ENCODE data around the gene PPIG.
A peak's percentile ranks its signal among the peaks of the same experiment; 100 is the strongest.
"Not testable (repeated sequence)": the region's sequence is repeated elsewhere in the genome, so short reads cannot be mapped to it uniquely, and the experiment has no call there.

PPIG gene

DNA sequence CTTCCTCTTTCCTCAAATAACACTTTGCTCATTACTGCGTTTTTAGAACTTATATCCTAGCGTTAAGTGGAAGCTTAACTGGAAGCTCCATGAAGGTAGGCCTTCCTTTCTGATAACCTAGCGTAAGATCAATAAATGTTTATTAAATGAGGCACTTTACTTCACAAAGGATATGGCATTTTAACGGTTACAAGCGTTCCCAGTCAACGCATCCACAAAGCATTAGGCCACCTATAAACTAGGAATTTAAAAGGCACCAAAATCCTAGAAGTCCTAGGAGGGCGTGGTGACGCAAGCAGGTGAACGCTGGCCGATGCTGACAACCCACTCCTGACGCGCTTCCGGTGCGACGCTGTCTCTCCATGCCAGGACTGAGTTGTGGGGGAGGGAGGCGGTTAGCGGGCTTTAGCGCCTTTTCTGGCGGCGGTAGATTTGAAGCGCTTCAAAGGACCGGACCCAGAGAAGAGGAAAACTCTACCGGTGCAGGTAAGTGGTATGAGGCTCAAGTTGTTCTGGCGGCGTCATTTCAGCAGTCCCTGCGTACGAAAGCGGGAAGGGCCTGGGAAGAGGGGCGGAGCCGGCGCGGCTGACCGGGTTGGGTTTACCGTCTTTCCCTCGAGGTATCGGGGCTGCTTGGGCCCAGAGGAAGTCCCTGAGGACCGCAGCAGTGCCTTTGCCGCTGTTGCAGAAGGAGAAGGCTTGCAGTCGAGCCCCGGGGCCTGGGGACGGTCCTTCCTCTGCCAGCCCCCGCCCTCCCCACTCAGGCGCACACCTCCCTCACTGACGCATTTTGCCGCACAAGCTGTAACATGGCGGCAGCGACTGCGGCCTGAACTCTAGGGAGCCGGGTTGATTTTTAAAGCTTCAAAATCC lies at the start of gene PPIG:
Gene PPIG, plus strand, starts transcription at position 347 of the 873 bp plus-strand sequence. CDS start 19,691 bp downstream, outside the sequence.
- peak; percentile 48 to 93 (median 85) for DNase-seq

DNA sequence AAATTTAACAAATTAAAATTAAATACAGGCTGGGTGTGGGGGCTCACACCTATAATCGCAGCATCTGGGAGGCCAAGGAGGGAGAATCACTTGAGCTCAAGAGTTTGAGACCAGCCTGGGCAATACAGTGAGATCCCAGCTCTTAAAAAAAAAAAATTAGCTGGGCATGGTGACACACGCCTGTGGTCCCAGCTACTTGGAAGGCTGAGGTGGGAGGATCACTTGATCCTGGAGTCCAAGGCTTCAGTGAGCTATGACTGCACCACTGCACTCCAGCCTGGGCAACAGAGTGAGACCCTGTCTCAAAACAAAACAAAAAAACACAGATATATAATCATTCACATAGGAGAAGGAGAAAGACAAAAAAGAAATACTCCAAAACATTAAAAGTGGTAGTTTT lies 44.7 kb upstream of the PPIG start:
- not testable (repeated sequence) for DNase-seq

DNA sequence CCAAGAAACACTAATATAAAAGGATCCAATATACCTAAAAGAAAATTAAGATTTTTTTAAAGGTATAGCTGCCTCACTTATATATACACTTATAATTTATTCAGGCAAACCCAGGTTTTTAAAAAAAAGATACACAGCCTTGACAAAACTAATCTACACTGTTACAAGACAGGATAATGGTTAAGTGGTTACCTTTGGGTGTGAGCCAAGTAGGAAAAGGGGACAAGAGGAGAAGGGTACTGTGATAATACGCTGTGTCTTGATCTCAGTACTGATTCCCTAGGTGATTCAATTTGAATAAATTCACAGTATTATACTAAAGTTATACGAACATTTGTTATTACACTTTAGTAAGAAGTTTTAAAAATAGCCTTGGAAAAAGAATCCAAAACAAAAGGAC lies 44.0 kb upstream of the PPIG start:
- DNase-seq, result no peak

DNA sequence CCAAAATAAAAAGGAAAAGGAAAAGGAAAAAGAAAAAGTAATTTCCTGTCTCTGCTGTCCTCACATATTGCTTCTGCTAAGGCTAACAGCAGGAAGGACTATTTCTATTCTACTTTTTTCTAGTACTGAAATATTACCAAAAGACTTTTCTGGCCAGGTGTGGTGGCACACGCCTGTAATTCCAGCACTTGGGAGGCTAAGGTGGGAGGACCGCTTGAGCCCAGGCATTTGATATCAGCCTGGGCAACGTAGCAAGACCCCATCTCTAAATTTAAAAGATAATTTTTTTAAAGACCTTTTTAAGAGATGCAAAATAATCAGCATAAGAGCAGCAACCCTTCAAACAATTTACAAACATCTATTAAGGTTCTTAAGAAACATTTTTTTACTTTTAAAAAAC lies 41.7 kb upstream of the PPIG start:
- no peak for DNase-seq

DNA sequence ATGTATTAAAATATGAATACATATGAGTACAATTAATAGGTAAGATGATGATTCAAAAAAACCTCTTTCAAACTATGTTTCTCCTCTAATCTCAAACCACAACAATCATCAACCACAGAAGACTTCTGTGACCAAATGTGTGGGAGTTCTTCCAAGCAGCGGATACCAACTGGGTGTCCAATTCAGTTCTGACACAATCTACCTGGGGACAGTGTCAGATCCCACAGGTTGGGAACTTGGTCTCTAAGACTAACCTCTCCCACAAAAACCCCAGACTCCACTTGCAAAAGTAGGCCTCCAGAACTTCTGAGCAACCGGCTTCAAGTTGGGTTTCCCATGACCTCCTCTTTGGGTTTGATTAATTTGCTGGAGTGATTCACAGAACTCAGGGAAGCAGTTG lies 37.4 kb upstream of the PPIG start:
- no peak for DNase-seq

DNA sequence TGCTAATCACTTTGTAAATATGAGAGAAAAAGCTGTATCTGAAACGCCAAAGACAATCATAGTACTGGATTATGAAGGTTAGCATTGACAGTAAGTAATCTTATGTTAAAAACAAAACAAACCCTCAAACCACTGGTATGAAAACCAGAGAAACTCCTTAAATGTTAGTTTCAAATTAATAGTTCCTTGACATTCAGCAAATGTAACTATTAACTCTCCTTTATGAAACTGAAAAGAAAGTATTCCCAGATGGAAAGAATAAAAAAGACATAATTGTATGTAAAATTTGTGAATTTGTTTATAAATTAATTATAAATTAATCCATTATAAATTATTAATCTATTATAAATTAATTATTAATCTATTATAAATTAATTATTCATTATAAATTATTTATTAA lies 22.8 kb upstream of the PPIG start:
- DNase-seq, result no peak

DNA sequence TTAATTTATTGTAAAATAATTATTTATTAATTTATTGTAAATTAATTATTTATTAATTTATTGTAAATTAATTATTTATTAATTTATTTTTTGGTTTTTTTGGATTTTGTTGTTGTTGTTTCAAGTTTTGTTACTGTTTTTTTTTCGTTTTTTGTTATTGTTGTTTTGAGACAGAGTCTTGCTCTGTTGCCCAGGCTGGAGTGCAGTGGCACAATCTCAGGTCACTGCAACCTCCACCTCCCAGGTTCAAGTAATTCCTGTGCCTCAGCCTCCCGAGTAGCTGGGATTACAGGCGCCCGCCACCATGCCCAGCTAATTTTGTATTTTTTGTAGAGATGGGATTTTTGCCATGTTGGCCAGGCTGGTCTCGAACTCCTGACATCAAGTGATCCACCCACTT lies 22.1 kb upstream of the PPIG start:
- not testable (repeated sequence) for DNase-seq

DNA sequence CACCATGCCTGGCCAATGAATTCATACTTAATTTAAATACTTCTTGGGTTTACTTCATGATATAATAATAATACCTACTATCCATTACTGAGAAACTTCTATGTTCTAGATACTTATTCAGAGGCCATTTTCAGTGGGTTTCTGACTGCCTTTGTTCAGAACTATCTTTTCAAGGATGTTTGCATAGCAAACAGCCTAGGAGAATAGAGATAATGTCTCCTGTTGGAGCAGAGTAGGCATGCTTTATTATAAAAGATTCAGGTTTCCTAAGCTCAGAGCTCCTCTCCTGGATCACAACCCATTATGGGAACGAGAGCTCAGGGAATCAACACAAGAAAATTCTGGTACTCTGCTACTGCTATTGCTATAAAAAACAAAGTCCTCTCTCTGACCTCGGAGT lies 21.6 kb upstream of the PPIG start:
- no peak for DNase-seq

DNA sequence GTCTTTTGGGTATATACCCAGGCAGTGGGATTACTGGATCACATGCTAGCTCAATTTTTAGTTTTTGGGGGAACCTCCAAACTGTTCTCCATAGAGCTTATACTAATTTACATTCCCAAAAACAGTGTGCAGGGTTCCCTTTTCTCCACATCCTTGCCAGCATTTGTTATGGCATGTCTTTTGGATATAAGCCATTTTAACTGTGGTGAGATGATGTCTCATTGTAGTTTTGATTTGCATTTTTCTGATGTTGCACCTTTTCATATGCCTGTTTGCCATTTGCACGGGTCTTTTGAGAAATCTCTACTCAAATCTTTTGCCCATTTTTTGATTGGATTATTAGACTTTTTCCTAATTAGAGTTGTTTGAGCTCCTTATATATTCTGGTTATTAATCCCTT lies 18.5 kb upstream of the PPIG start:
- DNase-seq, result no peak

DNA sequence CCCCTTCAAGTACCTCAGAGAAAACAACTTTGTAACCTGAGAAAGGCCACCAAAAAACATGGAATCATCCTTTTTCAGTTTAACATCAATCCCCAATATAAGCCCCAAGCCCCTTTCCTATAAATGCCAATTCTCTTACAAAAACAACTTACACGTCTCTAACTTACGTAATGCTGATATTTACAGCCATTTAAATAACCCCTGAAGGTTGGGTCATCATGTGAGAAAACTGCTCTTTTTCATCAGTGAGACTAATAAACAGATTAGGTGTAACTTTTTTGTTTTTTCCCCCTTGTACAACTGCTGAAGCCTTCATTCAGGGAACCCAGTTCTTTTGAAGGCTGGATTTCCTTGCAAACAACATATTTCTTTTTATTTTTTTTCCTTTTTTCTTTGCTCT lies 14.2 kb upstream of the PPIG start:
- no peak for DNase-seq

DNA sequence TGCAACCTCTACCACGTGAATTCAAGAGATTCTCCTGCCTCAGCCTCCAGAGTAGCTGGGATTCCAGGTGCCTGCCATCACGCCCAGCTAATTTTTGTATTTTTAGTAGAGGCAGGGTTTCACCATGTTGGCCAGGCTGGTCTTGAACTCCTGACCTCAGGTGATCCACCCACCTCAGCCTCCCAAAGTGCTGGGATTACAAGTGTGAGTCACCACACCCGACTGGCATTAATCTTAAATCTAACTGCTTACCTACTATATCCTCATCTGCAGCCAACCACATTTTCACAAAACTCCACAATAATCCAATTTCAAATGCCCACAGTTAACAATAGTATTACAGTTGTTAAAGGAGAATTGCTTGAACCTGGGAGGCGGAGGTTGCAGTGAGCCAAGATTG lies 13.4 kb upstream of the PPIG start:
- not testable (repeated sequence) for DNase-seq

DNA sequence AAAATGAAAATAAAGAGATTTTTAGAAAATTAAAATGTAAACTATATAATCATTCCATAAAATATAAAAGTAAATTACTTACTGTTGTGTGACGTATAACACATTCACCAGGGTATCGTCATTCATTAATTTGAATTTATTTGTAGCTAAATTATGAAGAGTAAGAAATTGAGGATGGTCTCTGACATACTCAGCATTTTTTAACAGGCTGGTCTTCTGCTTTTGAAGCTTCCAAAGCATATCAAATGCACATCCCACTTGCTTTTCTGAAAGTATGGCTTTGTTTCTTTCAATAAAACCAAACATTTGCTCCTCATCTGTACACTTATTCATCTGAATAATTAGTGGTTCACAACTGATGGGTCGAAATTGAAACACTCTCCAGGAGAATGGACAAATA lies 12.6 kb upstream of the PPIG start:
- DNase-seq, result no peak

DNA sequence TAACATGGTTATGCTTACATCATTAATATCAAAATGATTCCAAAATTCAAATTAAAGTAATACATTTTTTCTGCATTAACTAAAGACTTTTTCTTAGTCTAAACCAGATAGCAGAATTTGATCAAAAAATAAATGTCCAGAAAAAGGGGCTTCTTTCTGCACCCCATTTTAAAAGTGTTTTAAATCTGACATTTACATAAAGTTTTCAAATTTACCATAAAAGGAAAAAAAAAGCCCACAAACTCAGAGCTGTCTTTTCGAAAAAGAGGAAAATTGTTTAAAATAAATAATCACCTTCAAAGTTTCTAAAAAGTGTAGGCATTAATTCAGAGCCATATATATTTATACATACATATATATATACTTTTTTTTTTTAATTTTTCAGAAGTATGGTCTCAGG lies 12.0 kb upstream of the PPIG start:
- no peak for DNase-seq

DNA sequence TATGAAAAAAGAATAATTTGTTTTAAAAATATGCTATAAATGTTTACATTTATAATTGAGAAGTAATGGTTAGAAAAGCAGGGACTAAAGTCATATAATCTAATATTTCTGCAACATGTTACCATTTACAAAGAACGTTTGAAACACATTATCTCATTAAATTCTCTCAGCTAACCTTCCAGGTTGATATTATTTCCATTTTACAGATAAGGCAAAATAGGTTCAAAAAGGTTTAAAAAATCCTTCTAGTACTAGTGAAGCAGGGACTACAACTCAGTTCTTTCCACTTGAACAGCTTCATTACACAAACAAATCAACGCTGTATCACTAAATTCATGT lies 11.4 kb upstream of the PPIG start:
- DNase-seq, result no peak

DNA sequence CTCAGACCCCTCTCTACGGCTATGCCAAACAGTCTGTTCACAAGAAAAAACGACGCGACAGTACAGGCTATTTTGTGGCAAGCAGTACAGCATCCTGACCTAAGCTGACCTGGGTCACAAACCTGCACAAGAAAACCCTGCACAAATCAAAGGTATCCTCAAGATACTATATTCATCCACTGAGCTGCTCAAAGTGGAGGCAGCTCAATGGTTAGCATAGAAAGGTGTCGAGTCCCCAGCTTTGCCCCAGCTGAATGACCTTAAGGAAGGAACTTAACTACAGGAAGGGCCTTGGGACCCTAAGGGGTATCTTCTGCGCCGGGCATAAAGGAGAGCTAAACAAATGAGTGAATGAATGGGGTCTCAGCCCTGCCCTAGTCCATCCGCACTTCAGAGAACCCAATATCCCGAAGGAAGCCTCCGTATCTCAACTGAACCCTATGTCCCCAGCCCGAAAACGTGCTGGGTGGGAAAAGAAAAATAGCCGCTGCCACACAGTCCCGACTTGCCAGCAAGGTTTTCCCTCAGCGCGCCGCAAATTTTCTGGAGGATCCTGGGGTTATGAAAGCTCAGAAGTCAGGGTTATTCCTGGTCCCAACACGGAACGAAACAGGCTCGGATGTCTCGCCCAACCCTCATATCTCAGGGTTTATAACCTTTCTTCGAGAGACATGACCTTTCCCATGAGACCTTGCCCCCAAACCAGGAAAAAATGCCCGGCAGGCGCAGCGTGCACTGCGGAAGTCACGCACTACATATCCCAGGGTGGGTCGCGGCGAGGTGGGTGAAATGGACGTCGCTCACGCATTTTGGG lies 10.8 kb upstream of the PPIG start, which contains the start of gene FASTKD1:
Gene FASTKD1, minus strand, starts transcription at position 706 of the 814 bp plus-strand sequence. CDS start 1,836 bp downstream, outside the sequence.
- DNase-seq, result peak; percentile 41 to 96 (median 84)

DNA sequence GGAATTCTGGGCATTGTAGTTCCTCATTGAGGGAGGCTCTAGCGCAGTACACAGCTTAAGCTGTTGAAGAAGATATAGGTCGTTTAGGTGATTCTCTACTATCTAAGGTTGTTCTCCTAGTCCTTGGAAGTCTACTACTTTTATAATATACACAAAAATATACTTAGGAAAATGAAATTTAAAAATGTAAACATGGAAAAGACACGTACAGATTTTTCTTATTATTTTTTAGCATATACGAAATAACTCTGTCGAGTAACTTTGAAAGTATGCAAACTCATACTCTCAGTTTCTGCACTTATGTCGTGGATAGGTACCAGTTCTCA lies 10.2 kb upstream of the PPIG start:
- no peak for DNase-seq

DNA sequence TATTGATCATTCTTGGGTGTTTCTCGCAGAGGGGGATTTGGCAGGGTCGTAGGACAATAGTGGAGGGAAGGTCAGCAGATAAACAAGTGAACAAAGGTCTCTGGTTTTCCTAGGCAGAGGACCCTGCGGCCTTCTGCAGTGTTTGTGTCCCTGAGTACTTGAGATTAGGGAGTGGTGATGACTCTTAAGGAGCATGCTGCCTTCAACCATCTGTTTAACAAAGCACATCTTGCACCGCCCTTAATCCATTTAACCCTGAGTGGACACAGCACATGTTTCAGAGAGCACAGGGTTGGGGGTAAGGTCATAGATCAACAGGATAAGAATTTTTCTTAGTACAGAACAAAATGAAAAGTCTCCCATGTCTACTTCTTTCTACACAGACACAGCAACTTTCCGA lies 9.6 kb upstream of the PPIG start:
- not testable (repeated sequence) for DNase-seq

DNA sequence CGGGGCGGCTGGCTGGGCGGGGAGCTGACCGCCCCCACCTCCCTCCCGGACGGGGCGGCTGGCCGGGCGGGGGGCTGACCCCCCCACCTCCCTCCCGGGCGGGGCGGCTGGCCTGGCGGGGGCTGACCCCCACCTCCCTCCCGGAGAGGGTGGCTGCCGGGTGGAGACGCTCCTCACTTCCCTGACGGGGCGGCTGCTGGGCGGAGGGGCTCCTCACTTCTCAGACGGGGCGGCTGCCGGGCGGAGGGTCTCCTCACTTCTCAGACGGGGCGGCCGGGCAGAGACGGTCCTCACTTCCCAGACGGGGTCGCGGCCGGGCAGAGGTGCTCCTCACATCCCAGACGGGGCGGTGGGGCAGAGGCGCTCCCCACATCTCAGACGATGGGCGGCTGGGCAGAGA lies 8.9 kb upstream of the PPIG start:
- DNase-seq, result not testable (repeated sequence)

DNA sequence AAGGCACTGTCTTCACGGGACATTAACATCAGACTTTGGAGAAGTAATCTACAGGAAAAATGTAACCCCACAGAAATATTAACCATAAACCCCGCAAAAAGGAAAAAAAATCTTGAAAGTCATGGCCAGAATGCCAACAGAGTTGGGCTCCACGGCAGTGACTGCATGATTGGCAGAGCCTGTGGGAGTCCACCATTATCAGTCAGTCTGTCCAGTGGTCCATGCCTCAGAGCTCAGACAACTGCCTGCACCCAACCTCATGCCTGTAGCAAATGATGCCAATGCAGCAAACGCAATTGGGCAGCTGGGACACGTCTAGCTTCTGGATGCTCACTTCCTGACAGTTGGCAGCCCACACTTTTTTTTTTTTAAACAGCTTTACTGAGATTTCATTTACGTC lies 5.1 kb upstream of the PPIG start:
- no peak for DNase-seq

DNA sequence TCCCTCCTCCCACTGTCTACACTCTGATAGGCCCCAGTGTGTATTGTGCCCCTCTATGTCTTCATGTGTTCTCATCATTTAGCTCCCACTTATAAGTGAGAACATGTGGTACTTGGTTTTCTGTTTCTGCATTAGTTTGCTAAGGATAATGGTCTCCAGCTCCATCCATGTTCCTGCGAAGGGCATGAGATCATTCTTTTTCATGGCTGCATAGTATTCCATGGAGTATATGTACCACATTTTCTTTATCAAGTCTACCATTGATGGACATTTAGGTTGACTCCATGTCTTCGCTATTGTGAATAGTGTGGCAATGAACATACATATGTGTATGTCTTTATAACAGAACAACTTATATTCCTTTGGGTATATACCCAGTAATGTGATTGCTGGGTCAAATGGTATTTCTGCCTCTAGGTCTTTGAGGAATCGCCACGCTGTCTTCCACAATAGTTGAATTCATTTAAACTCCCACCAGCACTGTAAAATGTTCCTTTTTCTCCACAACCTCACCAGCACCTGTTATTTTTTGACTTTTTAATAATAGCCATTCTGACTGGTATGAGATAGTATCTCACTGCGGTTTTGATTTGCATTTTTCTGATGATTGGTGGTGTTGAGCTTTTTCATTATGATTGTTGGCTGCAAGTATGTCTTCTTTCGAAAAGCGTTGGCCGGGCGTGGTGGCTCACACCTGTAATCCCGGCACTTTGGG lies 1.4 kb upstream of the PPIG start:
- DNase-seq, result not testable (repeated sequence)

DNA sequence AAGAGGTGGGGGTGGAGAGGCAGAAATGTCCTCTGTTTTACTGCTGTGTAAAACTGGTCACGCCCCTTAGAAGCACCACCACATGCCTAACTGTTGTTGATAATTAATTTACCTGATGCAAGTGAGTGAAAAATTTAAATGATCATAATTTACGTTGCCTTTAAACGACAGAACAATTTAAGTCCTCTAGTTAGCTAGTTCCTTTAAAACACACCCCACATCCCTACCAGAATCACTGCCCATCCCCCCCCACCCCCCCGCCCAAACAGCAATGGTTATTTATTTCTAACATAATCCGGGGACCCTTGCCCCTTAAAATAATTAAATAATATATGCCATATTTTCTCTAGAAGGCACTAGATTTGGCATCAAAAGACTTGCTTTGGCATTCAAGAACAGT lies 633 bp upstream of the PPIG start:
- no peak for DNase-seq

DNA sequence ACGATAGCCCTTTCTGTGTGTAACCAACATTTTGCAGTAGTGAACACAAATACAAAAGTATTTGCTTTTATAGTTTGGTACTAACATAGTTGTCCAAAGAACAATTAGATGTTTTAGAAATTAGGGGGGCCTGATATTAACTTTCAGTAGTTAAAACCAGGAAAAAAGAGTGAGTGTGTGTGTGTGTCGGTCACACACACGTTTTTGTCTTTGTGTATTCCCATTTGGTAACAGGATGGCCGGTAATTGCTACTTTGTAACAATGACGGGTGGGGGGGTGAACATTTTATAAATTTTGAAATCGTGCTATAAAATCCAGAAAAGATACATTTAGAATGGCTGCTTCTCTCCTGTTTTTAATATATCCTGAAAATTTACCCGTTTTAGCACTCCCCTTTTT lies 1.5 kb downstream of the PPIG start:
- DNase-seq, result no peak

All from nucleus accumbens (tissue), 56 donors.